NT2/D1 (cell line): ENCODE data around the gene TENM3.

Source experiments
- DNase-seq: peaks from one replicate; pipeline ENCODE4 v3.0.0-alpha.2; 2011; ENCODE audit warnings: low read depth, low spot score
- H3K27me3 ChIP-seq: 2 replicates; pipeline ENCODE4 v1.6.0; 2011; ENCODE audit warnings: mild to moderate bottlenecking; ENCODE audit not compliant: insufficient read length, insufficient read depth
- H3K36me3 ChIP-seq: 2 replicates; pipeline ENCODE4 v1.6.1; 2011; ENCODE audit warnings: mild to moderate bottlenecking, low read length, mixed read lengths; ENCODE audit not compliant: insufficient read depth, insufficient read length
- H3K4me1 ChIP-seq: 2 replicates; pipeline ENCODE4 v1.5.1; 2011; ENCODE audit not compliant: insufficient read depth, insufficient read length
- H3K4me3 ChIP-seq: 2 replicates; pipeline ENCODE4 v1.5.1; 2011; ENCODE audit warnings: low read depth; ENCODE audit not compliant: insufficient read length
- H3K9ac ChIP-seq: 2 replicates; pipeline ENCODE4 v1.6.0; 2011; ENCODE audit warnings: low read depth; ENCODE audit not compliant: insufficient read length
- H3K9me3 ChIP-seq: 2 replicates; pipeline ENCODE4 v1.5.1; 2011; ENCODE audit warnings: mild to moderate bottlenecking, low read length; ENCODE audit not compliant: insufficient read depth
- SUZ12 ChIP-seq: IDR thresholded peaks from 2 replicates; pipeline ENCODE4 v1.6.1; 2011; ENCODE audit not compliant: insufficient read length, insufficient read depth; ENCODE audit errors: extremely low read depth
- YY1 ChIP-seq: IDR thresholded peaks from 2 replicates; pipeline ENCODE4 v1.6.1; 2011; ENCODE audit not compliant: insufficient read length, insufficient read depth
- ZNF274 ChIP-seq: IDR thresholded peaks from 2 replicates; pipeline ENCODE4 v1.6.1; 2011; ENCODE audit warnings: mild to moderate bottlenecking, low read depth, low read length

TENM3 gene

DNA sequence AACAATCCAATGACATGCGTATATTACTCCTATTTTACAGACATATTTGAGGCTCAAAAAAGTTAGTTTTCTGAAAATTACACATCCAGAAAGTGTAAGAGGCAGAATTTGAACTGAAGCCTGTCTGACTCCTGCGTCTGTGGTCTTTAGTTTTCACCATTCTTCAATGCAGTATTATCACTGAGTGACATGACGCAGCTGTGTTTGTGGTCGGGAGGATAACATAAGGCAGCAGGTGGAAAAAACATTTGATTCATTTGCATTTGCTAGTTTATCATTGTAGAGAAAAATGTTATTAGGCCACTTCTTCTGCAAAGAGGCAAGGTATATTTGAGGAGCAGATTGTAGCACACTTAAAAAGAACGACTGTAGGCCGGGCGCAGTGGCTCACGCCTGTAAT lies 186.7 kb downstream of the TENM3 start:
- H3K4me3 ChIP-seq = no peak overlapping the region
- no peaks in the 10 kb centered on the region for H3K36me3 ChIP-seq
- H3K9me3 ChIP-seq = no peaks in the 10 kb centered on the region
- no peaks in the 10 kb centered on the region for H3K27me3 ChIP-seq
- no peak for DNase-seq
- no peak for TF ChIP-seq ZNF274
- no peak for TF ChIP-seq SUZ12
- TF ChIP-seq YY1 = no peak
- no peak overlapping the region for H3K9ac ChIP-seq
- H3K4me1 ChIP-seq = no peaks in the 10 kb centered on the region

DNA sequence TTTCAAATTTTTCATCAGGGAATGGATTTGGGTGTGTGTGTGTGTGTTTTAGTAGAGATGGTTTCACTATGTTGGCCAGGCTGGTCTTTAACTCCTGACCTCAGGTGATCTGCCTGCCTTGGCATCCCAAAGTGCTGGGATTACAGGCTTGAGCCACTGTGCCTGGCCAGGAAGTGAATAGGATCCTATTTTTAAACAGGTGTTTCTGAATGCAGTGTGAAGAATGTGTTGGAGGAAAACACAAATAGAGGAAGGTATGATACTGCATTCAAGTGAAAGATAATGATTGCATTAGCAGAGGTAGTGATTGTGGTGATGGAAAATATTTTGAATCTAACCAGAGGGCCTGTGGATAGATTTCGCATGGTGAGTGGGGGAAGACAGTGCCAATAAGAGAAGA lies 189.6 kb downstream of the TENM3 start:
- no peaks in the 10 kb centered on the region for H3K4me1 ChIP-seq
- H3K36me3 ChIP-seq = no peaks in the 10 kb centered on the region
- no peak overlapping the region for H3K9ac ChIP-seq
- DNase-seq = no peak
- no peaks in the 10 kb centered on the region for H3K27me3 ChIP-seq
- no peaks in the 10 kb centered on the region for H3K9me3 ChIP-seq
- no peak overlapping the region for H3K4me3 ChIP-seq
- no peak for TF ChIP-seq ZNF274
- no peak for TF ChIP-seq YY1
- no peak for TF ChIP-seq SUZ12

DNA sequence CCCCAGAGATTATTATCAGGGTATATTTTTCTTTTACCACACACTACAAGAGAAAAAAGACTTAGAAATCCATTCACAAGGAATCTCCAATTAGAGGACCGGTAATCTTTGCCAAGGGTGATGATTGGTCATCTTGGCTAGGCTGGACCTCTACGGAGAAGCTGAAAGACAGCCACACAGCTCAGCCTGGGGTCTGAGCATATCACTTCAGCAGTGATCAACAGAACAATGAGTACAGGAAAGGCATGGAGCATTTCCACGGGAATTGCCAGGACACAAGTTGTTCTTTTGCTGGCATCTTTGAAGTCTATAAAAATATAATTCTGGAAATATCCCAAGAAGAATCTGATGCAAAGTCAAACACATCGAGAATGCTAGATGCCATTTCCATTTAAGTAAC lies 191.5 kb downstream of the TENM3 start:
- no peak overlapping the region for H3K4me3 ChIP-seq
- no peaks in the 10 kb centered on the region for H3K27me3 ChIP-seq
- H3K9ac ChIP-seq = no peak overlapping the region
- no peaks in the 10 kb centered on the region for H3K9me3 ChIP-seq
- H3K4me1 ChIP-seq = no peaks in the 10 kb centered on the region
- no peak for TF ChIP-seq YY1
- TF ChIP-seq SUZ12 = no peak
- no peak for TF ChIP-seq ZNF274
- no peaks in the 10 kb centered on the region for H3K36me3 ChIP-seq
- DNase-seq = no peak

DNA sequence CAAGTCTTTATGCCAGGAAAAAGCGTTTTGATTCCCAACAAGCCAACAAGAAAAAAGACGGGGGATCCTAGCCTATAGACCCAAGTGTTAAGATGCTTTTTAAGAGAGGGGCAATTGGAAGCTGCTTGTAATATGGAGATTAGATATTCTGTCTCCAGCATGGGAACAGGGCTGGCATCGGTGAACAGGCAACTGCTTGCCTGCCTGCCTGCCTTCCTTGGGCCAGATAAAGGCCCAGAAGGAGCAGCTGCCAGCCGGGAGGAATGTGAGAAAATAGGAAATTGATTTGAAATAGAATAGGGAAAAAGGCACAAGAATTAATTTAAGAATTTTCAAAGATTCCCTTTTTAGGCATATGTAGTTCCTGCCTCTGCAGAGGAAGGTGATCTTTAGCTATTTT lies 192.2 kb downstream of the TENM3 start:
- TF ChIP-seq ZNF274 (no peak), YY1 (no peak), SUZ12 (no peak)
- H3K36me3 ChIP-seq = no peaks in the 10 kb centered on the region
- no peaks in the 10 kb centered on the region for H3K9me3 ChIP-seq
- H3K4me1 ChIP-seq = no peaks in the 10 kb centered on the region
- H3K9ac ChIP-seq = no peak overlapping the region
- no peak overlapping the region for H3K4me3 ChIP-seq
- no peaks in the 10 kb centered on the region for H3K27me3 ChIP-seq
- no peak for DNase-seq

DNA sequence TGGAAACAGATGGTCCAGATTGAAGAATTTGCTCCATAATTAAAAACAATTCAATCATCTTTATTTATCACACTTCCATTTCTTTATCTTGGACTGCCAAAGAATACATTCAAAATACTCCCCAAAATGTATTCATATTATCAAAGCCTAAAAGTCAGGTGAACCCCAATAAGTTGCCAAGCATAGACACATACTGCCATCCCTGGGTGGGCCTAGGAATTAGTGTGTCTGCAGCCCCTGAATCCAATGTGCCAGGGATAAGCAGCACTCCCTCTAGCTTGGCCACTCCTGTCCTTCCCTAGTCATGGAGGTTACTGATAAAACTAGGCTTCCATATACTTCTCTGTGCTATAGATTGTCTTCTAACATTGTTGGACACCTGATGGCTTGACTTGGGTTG lies 199.9 kb downstream of the TENM3 start:
- Histone ChIP-seq H3K4me1 (no peaks in the 10 kb centered on the region), H3K4me3 (no peak overlapping the region), H3K9me3 (no peaks in the 10 kb centered on the region), H3K36me3 (no peaks in the 10 kb centered on the region), H3K27me3 (peaks cover 14% of the 10 kb centered on the region), H3K9ac (no peak overlapping the region)
- TF ChIP-seq YY1 (no peak), ZNF274 (no peak), SUZ12 (no peak)
- no peak for DNase-seq

DNA sequence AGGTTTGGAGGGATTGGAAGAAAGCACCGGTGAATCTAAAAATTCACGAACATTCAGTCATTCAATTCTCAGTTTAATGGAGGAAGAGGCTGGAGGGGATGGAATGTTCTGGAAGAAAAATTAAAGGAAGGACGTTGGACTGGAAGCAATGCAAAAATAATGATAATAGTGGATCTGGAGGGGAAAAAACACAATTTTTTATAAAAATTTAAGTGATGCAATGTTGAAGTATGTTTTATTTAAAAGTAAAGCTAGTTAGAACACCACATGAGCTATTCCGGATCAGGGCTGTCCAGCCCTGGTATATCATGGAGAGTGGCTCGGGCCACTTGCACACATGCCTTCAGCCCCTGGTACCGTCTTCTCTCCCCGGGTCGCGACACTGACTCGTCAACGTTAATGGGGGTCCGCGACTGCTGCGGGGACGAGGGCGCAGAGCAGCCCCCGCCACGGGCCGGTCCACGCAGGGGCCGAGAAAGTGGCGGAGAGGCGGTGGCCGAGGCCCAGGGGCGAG lies 204.6 kb downstream of the TENM3 start:
- Histone ChIP-seq H3K9ac (peak overlapping the region; percentile 76), H3K36me3 (no peaks in the 10 kb centered on the region), H3K9me3 (no peaks in the 10 kb centered on the region), H3K4me1 (no peaks in the 10 kb centered on the region), H3K27me3 (peaks cover 17% of the 10 kb centered on the region), H3K4me3 (peak overlapping the region; percentile 66)
- no peak for DNase-seq
- TF ChIP-seq ZNF274 = no peak

DNA sequence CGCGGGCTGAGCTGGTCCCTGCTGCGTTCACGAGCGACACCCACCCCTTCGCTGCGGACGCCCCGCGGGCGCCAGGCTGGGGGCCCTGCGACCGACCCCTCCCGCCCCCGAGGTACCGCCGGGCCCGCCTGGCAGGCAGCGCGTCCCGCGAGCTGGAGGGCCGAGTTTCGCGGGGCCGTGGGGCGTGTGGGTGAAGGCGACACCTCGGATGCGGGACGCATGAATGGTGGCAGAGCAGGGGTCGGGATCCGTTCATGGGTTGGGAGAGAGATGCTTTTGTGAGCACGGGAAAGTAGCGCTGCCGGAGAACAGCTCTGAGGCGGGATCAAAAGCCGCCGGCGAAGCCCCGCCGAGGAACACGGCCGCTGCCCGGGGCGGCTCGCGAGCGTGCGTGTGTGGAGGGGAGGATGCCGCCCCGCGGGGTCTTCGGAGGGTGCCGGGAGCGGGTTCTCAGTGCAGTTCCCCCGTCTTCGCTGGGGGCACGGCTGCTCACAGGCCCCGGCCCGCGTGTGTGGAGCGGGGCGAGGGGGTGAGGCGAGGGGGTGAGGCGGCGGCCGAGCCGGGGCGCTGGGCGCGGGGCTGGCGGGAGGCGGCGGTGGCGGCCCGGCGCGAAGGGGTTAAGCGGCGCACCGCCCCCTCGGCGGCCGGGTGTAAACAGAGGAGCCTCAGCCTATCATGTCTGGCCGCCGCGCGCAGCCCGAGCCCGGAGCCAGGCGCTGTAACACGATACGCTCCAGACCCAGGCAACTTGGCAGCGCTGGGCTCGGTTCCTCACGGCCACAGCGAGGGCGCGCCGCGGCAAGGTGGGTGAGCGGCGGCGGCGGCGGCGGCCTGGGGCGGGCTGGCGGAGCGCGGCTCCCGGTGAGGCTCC lies 205.3 kb downstream of the TENM3 start:
- peak overlapping the region; percentile 76 for H3K9ac ChIP-seq
- DNase-seq = peak; percentile 72
- H3K4me3 ChIP-seq = peak overlapping the region; percentile 66
- H3K27me3 ChIP-seq = peaks cover 17% of the 10 kb centered on the region
- no peaks in the 10 kb centered on the region for H3K4me1 ChIP-seq
- H3K9me3 ChIP-seq = no peaks in the 10 kb centered on the region
- no peaks in the 10 kb centered on the region for H3K36me3 ChIP-seq
- TF ChIP-seq ZNF274 (no peak), SUZ12 (no peak), YY1 (no peak)
